ENCODE measurements around the gene CEP85.

CEP85 gene

DNA sequence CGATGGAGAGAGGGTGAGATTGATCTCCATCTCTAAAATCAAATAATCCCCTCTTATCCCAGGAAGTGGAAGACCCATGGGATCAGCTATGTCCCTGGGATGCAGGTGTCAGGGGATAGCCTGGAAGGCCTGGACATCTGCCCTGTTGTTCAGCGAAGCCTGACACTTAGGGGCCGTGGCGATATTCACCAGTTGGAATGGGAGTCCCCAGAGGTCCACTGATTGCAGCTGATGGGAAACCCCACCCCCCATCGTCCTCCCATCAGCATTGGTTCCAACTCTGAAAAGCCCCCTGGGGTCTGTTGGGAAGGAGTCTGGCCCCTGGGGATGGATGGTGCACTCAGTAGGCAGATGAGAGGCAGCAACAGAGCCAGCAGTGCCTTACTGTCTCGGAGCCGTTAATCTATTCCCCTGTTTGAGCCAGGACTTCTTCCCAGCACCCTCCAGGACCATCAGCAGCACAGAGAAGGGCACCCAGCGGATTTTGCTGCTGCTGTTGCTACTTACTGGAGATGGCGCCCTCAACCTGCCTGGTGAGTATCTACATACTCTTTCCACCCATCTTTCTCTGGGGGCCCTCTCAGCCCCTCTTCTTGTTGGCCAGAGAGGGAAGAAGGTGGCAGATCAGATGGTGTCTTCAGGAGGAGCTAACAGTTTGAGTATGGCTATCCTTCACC, 30.2 kb upstream of the CEP85 start:
- no peak for DNase-seq (ENCODE audit: low read depth)
- TF ChIP-seq, protein P1, sequence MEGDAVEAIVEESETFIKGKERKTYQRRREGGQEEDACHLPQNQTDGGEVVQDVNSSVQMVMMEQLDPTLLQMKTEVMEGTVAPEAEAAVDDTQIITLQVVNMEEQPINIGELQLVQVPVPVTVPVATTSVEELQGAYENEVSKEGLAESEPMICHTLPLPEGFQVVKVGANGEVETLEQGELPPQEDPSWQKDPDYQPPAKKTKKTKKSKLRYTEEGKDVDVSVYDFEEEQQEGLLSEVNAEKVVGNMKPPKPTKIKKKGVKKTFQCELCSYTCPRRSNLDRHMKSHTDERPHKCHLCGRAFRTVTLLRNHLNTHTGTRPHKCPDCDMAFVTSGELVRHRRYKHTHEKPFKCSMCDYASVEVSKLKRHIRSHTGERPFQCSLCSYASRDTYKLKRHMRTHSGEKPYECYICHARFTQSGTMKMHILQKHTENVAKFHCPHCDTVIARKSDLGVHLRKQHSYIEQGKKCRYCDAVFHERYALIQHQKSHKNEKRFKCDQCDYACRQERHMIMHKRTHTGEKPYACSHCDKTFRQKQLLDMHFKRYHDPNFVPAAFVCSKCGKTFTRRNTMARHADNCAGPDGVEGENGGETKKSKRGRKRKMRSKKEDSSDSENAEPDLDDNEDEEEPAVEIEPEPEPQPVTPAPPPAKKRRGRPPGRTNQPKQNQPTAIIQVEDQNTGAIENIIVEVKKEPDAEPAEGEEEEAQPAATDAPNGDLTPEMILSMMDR (IDR thresholded peaks at IDR 0.05; ENCODE audit: insufficient read depth, low read depth, low read length, missing control alignments) = no peak
- no peak overlapping the region for H3K4me3 ChIP-seq (ENCODE audit: low read depth, low read length)

DNA sequence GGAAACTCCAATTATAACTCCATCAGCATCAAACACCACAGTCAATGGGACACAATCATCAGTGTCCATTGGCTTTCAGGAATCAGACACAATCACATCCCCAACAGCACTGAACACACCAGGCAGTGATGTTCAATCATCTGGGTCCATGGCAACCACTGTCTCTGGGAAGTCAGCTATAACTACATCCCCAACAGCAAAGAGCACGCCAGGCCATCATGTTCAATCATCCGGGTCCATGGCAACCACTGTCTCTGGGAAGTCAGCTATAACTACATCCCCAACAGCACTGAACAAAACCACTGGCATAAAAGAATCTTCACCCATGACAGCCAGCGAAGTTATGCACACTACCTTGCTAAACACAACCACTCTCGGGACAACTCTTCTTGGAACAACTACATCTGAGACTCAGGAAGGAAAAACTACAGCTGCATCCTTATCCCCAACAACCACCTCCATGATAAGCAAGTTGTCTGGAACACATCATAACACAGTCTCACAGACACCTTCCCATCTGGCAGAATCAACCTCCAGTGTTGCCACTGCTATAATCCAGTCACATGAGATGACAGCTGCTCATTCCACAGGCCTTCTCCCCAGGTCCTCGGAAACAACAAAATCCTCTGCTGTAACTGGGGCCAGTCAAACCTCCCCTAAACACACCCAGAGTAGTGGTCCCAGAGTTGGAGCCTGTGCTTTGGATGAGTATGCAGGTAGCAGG, 23.7 kb upstream of the CEP85 start:
- no peak for DNase-seq (ENCODE audit: low read depth)
- TF ChIP-seq, protein P1 (IDR thresholded peaks at IDR 0.05; ENCODE audit: insufficient read depth, low read depth, low read length, missing control alignments) = no peak
- no peak overlapping the region for H3K4me3 ChIP-seq (ENCODE audit: low read depth, low read length)

DNA sequence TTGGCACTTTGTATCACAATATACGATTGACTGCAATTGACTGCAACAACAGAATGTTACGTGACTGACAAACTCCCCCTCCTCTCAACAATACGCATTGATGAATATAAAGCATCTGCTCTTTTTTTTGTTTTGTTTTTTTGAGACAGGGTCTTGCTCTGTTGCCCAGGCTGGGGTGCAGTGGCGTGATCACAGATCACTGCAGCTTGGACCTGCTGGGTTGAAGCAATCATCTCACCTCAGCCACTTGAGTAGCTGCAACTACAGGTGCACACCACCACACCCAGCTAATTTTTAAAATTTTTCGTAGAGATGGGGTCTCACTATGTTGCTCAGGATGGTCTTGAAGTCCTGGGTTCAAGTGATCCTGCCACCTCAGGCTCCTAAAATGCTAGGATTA, 21.3 kb upstream of the CEP85 start:
- TF ChIP-seq, protein P1 (IDR thresholded peaks at IDR 0.05; ENCODE audit: insufficient read depth, low read depth, low read length, missing control alignments) = no peak
- no peak for DNase-seq (ENCODE audit: low read depth)
- no peak overlapping the region for H3K4me3 ChIP-seq (ENCODE audit: low read depth, low read length)

DNA sequence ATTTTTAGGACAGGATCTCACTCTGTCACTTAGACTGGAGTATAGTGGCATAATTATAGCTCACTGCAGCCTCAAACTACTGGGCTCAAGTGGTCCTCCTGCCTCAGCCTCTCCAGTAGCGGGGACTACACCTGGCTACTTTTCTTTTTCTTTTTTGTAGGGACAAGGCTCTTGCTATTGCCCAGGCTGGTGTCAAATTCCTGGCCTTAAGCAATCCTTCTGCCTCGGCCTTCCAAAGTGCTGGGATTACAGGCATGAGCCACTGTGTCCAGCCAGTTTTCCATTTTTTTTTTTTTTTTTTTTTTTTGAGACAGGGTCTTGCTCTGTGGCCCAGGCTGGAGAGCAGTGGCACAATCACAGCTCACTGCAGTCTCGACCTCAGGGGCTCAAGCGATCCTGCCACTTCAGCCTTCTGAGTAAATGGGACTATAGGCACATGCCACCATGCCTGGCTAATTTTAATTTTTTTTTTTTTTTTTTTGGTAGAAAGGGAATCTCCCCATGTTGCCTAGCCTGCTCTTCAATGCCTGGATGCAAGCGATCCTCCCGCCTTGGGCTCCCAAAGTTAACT, 20.6 kb upstream of the CEP85 start:
- TF ChIP-seq, protein P1 (IDR thresholded peaks at IDR 0.05; ENCODE audit: insufficient read depth, low read depth, low read length, missing control alignments) = no peak
- no peak overlapping the region for H3K4me3 ChIP-seq (ENCODE audit: low read depth, low read length)
- no peak for DNase-seq (ENCODE audit: low read depth)

DNA sequence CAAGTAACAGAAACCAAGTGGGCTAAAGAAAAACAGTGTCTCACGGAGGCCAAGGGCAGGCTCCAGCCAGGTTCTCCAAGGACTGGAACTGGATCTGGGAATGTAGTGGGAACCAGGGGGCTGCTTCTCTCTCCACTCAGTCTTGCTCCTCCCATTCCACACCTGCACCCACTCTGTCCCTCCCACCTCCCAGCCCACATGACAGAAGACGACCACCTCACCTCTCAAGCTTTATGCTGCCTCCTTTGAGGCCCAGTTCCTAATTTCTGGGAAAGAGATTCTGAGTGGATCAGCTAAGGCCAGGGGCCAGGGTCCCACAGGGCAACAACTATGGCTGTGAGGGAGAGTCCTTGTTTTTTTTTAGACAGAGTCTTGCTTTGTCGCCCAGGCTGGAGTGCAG, 18.8 kb upstream of the CEP85 start:
- TF ChIP-seq, protein P1 (IDR thresholded peaks at IDR 0.05; ENCODE audit: insufficient read depth, low read depth, low read length, missing control alignments) = no peak
- no peak for DNase-seq (ENCODE audit: low read depth)
- no peak overlapping the region for H3K4me3 ChIP-seq (ENCODE audit: low read depth, low read length)

DNA sequence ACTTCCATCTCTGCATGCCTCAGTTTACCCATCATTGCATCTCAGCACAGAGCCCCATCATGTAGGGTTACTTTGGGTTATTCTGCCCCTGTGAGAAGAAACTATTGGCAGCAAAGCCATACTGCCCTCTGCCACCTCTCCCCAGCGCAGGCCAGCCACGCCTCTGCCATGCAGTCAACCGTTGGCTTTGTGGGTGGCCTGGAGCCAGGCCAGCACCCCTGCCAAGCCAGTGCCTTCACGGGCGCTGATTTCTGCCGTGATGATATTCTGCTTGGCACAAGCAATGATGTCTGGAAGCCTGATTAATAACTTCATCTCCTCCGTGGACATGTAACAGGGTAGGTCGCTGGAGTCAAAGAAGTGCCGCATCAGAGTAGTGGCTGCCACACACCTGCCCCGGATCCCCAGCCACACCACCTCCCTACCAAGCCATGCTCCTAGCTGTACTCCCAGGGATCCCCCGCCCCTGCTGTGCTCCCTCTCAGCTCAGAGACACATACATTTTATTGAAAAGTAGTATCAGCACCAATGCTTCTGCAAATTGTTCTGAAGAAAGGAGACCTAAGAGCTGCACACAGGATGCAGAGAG, 15.0 kb upstream of the CEP85 start:
- DNase-seq (ENCODE audit: low read depth) = no peak
- TF ChIP-seq, protein P1 (IDR thresholded peaks at IDR 0.05; ENCODE audit: insufficient read depth, low read depth, low read length, missing control alignments) = no peak
- no peak overlapping the region for H3K4me3 ChIP-seq (ENCODE audit: low read depth, low read length)

Data from GM12865 (cell line).